Skin of body (tissue), 2 donors: ENCODE data around the gene AHCY. TPM values are rescaled to one million over a fixed set of nuclear protein-coding genes. Genes with fewer than 3 reads are reported as not detected.
"Not testable (repeated sequence)": the region's sequence is repeated elsewhere in the genome, so short reads cannot be mapped to it uniquely, and the experiment has no call there.

Experiments
- DNase-seq: peaks from one replicate; lab custom pipeline; 2025; lab: John Stamatoyannopoulos, UW
- total RNA-seq: library from RNA; depleted of rRNA; stranded (reverse); fragments of >200 nt; gene quantifications from one replicate; pipeline ENCODE4 v1.2.3, GENCODE V29; 2014

Gene AHCY
- total RNA-seq, 1 donor from 2014 or later: 57.6 TPM

DNA sequence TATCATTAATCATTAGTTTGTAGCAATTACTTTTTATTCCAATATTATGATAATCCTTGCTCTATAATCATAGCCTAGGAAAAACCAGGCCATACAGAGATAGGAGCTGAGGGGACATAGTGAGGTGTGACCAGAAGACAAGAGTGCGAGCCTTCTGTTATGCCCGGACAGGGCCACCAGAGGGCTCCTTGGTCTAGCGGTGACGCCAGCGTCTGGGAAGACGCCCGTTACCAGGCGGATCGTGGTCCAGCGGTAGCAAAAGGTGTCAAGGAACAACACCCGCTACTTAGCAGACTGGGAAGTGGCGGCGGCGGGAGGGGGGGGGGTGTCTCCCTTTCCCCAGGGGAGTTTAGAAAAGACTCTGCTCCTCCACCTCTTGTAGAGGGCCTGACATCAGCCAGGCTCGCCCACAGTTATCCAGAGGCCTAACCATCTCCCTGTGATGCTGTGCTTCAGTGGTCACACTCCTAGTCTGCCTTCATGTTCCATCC, 4.8 kb downstream of the AHCY start:
- not testable (repeated sequence) for DNase-seq

DNA sequence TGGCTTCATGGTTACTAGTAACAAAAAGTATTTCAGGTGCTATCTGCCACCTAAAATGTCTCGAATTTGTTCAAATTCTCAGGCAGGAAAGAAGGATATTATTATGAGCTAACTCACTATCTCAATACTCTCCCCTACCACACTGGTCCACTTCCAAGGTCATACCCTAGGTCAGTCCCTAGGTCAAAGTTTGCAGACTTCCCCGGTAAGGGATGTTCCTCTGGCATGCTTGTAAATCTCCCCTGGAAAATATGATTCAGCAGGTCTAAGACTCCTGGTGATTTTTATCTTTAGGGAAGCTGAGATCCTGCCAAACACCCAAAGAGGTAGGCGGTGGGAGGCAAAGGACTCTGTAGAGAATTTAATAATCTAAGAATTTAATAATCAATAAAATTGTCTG, 6.7 kb downstream of the AHCY start:
- no peak for DNase-seq

DNA sequence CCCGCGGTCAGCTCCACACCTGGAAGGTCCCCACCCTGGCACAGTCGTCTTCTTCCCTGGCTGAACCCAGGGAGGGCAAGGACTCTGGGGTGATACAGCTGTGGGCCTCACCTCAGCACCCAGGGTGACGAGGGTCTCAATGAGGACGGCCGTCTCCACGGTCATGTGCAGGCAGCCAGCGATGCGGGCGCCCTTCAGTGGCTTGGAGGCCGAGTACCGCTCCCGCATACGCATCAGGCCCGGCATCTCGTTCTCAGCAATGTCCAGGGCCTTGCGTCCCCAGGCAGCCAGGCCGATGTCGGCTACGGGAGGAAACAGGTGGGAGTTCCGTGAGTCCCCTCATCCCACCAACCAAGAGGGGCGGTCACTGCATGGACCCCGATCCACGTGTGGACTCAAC, 7.9 kb downstream of the AHCY start:
- DNase-seq: no peak

DNA sequence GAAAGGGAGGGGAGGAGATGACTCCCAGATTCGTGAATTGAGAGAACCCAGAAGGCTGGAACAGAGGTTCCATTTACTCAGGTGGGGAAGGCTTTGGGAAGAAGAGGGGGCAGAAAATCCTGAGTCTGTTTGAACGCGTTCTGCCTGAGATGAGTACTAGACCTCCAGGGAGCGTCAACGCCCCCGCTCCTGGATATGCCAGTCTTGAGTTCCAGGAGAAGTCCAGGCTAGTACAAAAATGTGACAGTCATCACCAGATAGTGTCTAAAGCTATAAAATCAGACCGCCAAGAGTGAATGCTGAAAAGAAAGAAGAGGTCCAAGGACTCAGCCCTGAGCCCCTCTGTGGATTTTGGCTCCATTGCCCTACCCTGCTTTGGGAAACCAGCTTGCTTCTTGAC, 8.6 kb downstream of the AHCY start:
- DNase-seq: no peak

DNA sequence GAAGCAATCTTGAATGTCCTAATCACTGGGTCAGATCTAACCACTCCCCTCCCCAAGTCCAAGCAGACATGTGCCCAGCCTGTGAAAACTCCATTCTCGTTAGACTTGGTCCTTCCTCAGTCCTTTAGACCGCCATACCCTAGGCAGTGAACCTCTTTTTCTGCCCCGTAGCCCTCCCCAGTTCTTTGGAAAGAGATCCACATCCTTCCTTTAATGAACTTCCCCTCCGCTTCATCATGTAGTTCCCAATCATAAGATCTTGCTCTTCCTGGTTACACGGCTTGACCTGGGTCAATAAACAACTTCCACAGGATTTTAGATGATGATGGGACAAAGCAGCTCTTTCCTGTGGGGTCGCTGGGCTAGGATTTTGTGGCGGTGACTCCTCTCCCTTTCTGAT, 9.6 kb downstream of the AHCY start:
- DNase-seq: no peak

DNA sequence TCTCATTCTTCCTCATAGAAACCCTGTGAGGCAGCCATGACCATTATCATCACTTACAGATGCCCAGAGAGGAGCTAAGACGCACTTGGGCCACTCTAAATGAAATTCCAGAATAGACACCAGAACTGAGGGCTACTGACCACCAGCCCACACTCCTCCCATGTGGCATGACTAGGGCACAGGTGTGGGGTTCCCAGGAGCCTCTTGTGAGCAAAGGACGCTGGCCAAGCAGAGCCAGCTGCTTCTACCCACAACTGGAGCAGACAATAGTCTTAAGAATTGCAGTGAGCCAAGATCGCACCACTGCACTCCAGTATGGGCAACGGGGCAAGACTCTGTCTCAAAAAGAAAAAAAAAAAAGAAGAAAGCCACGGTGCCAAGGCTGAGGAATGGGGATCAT, 10.0 kb downstream of the AHCY start:
- DNase-seq: no peak

DNA sequence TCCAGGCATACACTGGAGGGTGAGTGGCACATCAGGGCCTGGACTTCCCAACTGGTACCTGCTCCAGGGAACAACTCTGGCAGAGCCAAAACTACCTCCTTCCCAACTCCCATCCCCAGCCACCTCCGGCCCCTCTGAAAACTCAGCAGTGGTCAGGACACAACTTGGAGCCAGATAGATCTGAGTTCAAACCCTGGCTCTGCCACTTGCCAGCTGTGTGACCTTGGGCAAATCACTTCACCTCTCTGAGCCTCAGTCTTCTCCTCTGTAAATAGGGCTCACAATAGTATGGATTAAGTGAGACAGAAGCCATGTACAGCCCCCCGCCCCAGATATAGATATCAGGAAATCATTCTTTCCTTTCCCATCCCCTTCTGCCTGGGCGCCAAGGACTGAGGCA, 10.7 kb downstream of the AHCY start:
- no peak for DNase-seq

DNA sequence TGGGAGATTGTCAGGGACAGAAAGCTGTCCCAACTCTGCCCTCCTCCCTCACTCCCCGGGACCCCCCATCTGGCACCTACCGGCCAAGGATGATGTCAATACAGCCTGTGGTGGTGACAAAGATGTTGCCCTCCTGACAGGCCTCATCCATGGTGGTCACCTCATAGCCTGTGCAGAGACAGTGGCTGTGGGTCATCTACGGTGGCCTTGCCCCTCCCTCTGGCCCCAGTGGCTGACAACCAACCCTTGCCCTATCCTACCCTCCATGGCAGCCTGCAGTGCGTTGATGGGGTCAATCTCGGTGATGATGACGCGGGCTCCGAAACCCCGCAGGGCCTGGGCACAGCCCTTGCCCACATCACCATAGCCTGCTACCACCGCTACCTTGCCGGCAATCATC, 12.7 kb downstream of the AHCY start:
- no peak for DNase-seq

DNA sequence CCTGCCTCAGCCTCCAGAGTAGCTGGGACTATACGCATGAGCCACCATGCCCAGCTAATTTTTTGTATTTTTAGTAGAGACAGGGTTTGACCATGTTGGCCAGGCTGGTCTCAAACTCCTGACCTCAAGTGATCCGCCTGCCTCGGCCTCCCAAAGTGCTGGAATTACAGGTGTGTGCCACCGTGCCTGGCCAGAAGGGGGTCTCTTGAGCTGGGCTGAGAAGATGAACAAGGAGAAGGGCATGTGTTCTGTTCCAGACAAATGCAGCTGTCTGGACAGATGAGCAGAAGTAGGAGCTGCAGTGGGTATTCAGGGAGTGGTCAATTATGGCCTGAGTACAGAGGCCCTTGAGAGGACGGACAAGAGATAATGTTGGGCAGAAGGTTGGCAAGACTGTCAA, 15.7 kb downstream of the AHCY start:
- not testable (repeated sequence) for DNase-seq

DNA sequence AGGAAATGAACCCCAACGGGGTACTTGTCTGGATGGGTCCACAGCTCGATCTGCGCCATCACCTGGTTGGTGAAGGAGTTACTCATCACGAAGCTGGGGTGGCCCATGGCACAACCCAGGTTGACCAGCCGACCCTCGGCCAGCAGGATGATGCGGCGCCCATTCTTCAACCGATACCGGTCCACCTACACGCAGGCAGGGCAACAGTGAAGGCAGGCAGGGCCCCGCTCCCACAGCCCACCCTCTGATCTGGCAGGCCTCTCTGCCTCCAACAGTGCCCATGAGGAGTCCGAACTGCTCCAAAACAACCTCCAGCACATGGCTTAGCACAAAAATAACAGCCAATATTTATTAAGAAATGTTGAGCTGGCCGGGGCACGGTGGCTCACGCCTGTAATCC, 17.7 kb downstream of the AHCY start:
- DNase-seq: no peak

DNA sequence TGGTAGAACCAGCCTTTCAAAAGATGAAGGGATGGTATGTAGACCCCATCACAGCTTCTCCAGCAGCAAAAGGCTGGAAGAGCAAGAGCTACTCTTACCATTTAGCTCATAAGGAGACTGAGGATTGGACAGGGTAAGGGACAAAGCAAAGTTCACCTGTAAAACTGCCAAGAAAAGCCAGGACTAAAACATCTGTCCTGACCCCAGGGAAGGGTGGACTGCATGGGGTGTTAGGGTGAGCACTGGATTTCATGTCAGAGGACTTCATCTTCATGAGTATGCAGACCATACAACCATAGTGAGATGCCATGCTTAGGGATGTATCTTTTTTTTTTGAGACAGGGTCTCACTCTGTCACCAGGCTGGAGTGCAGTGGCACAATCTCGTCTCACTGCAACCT, 19.3 kb downstream of the AHCY start:
- DNase-seq: no peak

DNA sequence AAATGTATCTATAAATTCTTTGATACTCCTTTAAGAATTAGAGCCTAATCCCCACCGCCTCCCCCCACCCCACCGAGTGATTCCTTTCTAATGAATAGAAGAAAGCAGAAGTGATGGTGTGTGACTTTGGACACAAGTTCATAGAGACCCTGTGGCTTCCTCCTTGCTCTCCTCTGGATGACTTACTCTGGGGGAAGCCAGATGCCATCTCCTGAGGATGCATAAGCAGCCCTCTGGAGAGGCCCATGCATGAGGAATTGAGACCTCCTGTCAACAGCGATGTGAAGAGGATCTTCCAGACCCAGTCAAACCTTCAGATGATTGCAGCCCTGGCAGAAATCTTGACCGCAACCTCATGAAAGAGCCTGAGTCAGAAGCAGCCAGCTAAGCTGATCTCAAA, 21.1 kb downstream of the AHCY start:
- DNase-seq: no peak

DNA sequence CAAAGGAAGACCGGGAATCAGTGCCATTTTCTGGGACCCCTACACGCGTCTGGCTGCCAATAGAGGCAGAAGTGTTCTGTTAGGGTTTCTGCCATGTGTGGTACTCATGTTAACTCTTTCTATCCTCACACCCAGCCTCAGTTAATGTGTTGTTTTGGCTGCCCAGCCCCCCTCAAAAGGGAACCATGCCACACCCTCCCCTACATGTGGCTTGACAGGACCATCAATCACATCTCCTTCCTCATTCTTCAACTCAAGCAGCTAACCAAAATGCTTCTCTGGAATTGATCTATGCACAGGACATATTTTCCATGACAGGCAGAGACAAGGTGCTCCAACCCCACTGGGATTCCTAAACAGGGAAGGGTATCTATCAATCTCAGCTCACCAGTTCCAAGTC, 22.0 kb downstream of the AHCY start:
- DNase-seq: no peak

DNA sequence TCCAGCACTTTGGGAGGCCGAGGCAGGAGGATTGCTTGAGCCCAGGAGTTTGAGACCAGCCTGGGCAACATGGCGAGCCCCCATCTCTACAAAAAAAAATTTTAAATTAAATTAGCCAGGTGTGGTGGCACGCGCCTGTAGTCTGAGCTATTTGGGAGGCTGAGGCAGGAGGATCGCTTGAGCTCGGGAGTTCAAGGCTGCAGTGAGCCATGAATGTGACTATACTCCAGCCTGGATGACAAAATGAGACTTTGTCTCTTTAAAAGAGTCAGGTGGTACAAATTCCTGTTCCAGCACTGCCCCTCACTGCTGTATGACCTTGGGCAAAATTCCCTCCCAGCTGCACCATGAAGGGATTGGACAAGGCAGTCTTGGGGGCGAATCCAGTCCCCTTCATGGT, 28.5 kb downstream of the AHCY start:
- DNase-seq: no peak

DNA sequence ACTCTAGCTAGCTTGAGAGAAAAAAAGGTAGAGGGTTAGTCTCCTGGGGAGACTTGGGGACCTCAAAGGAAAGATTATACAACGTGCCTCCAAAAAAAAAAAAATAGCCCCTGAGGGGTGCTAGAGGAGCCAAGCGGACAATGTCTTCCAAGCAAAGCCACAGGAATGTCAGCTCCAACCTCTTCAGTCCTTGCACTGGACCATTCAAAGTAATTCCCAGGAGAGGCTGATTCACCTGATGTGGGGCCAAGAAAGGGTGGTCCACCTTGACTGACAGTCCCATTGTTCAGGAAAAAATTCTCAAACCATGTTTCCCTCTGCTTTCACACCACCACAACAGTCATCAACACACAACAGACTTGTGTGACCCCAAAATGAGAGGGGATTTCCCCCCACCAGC, 31.2 kb downstream of the AHCY start:
- no peak for DNase-seq

DNA sequence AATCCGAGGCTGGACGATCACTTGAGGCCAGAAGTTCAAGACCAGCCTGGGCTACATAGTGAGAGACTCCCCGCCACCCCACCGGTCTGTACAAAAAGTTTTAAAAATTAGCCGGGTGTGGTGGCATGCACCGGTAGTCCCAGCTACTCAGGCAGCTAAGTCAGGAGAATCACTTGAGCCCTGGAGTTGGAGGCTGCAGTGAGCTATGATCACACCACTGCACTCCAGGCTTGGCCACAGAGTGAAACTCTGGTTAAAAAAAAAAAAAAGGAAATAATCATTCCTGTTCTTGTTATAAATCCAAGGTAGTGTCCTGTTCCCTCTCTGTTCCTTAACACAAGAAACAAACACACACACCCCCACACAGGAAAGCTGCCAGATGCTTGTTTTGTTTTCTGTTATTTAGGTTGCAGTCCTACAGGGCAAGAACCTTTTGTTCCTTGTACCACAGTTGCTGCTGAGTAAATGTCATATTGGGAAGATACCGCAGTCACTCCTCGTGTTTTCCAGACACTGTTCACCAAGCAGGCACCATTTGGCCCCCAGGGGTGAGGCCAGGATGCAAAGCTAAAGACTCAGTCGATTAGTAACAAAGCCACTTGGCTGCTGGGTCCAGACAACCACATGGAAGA, 33.0 kb downstream of the AHCY start:
- DNase-seq: no peak

DNA sequence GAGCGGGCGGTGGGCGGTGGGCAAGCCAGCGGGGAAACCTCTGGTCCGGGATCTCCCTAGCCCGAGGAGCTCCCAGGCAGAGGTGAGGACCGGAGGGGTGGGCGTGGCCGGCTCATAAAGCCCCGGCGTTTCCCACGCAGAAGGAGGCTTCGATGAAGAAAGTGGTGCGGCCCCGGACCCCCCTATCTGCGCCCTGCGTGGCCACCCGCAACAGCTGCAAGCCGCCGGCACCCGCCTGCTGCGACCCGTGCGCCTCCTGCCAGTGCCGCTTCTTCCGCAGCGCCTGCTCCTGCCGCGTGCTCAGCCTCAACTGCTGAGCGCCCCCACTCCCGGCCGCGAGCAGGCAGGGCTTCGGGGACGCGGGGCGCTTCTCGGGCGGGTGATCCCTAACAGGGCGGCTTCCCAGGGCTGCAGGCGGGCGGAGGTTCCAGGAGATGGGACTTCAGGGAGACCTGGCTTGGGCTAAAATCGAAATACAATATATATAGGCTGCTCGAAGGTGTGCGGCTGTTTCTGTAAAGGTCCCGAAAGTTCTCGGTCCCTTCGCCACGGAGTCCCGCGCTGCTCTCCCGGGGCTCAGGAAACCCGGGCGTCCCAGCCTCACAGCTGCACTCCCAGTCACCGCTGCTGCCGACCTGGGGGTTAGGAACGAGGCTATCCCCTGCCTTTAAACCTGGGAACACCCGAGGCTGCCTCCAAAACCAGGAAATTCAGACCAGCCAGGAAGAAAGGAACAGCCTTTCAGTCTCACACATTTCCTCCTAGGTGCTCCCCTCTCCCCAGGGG, 34.1 kb downstream of the AHCY start:
- DNase-seq: no peak

DNA sequence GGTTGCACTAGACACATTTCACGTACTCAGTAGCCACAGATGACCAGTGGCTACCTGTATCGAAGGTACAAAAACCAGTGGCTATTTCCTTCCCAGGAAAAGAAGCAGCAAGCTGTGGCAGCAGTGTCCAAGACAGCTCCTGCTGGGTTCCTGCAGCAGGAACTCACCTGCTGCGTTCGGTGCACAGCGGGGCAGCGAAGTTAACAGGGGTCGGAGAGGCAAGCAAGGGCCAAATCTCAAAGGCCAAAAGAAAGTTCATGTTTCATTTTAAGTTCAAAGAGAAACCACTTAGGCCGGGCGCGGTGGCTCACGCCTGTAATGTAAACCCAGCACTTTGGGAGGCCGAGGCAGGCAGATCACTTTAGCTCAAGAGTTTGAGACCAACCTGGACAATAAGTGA, 35.0 kb downstream of the AHCY start:
- no peak for DNase-seq

DNA sequence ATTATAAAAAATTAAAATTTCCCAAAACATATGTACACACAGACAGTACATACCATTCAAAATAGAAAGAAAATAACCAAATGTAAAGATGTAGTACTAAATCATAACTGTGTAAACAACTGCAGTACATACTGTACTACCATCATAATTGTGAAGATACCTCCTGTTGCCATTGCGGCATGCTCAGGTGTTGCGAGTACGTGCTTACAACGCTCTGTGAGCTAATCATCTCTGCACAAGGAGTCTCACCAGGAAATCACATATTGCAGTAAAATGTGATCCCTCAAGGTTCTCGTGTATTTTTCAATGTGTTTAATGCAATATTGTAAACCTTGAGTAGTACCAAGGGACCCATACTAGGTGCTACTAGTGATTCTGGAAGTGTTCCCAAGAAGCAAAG, 39.0 kb downstream of the AHCY start:
- no peak for DNase-seq

DNA sequence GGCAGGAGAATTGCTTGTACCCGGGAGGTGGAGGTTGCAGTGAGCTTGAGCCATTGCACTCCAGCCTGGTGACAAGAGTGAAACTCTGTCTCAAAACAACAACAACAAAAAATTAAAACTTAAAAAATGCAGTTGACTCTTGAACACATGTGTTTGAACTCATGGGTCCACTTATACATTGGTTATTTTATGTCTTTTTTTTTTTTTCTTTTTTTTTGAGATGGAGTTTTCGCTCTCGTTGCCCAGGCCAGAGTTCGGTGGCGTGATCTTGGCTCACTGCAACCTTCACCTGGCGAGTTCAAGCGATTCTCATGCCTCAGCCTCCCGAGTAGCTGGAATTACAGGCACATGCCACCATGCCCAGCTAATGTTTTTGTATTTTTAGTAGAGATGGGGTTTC, 39.7 kb downstream of the AHCY start:
- DNase-seq: not testable (repeated sequence)

DNA sequence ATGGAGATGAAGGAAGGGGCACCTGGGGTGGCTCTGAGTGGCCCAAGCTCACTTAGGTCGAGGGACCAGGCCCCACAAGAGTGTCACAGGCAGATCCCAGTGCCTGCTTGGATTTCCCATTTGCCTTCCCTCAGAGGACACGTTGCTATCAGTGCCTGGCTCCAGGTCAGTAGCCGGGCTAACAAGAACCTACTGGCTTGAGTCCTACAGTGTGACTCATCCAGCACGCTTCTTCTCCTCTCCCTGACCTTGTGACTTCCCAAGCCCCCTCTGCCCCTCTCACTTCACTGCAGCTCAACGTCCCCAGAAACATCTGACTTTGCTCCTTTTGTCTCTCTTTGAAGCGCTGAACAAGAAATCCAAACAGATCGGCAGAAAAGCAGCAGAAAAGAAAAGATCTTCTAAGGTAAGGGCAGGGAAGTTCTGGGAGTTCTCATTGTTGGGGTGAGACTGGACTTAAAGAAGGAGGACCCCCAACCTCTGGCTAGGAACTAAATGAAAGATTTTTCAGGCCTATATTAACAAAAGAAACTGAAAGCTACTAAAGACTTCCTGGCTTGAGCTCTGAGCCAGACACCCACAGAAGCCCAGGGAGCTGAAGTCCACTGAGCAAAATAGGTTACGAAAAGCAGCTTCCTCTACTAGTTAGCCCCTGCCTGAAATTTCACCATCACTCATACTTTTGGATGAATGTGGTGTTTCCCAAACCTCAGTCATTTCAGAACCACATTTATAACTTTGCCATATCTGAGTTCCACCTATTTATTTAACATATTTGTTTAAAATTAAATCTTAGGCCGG, 40.5 kb downstream of the AHCY start:
- DNase-seq: no peak

DNA sequence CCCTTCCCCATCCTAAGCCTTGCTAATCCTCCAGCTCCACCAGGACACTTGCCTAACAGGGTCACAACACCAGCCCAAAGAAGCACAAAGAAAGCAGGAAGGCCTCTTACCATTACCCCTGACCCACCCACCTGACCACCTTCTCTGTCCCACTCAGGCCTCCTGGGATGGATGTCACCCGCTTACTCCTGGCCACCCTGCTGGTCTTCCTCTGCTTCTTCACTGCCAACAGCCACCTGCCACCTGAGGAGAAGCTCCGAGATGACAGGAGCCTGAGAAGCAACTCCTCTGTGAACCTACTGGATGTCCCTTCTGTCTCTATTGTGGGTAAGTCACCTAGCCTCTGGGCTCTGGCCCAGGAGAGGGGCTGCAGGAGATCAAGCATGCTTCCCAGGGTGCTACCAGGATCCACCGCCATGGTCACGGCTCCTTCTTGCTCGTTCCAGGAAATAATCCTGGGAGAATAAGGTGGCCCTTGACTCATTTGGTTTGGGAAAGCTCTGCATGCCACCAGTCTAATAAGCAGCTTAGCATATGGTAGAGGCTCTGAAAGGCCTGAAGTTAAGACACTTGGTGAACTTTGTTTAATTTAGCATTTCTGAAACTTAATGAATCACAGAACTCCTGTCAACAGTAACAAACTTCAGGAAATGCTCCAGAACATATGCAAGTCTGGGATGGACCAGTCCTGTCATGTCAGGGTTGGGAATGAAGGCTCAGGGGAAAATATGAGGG, 42.8 kb downstream of the AHCY start:
- DNase-seq: no peak
